NCI-H1417 treated with DMSO at 0.1 percent for 48 hours (cell line): ENCODE measurements around the gene DHX40.
"Not testable (repeated sequence)": the region's sequence is repeated elsewhere in the genome, so short reads cannot be mapped to it uniquely, and the experiment has no call there.

Source experiments
- DNase-seq: peaks from one replicate; lab custom pipeline; 2025; lab: John Stamatoyannopoulos, UW

Gene DHX40

GRCh38 chr17:59631276-59631675, 65.9 kb downstream of the DHX40 start:
- no peak for DNase-seq

GRCh38 chr17:59632398-59632797, 67.0 kb downstream of the DHX40 start:
- no peak for DNase-seq

GRCh38 chr17:59633658-59634359, 68.4 kb downstream of the DHX40 start:
- DNase-seq: no peak

- no peak for DNase-seq
These were observed 69.5 kb downstream of the DHX40 start for GRCh38 chr17:59634632-59635541.

- no peak for DNase-seq
These were observed 72.4 kb downstream of the DHX40 start for GRCh38 chr17:59637611-59638310.

DNA sequence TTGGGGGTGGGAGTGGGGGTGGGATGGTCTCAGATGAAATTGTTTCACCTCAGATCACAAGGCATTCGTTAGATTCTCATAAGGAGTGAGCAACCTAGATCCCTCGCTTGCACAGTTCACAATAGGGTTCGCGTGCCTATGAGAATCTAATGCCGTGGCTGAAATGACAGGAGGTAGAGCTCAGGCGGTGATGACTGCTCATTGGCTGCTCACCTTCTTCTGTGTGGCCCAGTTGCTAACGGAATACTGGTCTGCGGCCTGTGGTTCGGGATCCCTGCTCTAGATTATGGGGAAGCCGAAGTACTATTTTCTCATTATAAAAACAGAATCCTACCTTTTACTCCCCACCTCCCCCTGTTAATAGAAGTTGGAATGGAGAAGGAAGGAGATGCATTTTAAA, 73.1 kb downstream of the DHX40 start:
- no peak for DNase-seq

DNA sequence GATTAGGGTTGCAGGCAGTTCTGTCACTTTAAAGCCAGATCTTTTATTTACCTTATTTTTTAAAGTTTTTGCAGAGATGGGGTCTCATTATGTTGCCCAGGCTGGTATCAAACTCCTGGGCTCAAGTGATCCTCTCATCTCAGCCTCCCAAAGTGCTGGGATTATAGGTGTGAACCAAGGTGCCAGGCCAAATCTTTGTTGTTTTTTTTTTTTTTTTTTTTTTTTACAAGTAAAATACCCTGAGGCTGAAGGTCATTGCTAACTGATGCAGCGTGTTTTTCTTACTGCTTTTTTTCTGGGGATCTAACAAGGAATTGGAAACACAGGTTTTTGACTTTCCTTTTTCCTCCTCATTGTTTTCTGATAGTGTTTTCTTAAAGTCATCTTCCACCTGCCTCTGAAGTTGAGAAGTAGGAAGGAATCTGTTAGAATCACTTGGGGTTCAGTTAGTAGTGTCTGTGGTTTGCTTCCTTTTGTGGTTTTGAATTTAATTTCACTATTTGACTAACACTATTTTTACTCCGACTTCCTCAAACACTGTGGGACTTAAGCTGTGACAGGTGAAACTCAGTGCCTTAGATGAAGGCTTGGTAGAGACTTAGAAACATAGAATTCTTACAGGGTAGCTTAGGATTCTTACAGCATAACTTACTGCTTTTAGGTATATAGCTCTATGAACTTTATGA, 76.5 kb downstream of the DHX40 start:
- no peak for DNase-seq

GRCh38 chr17:59642565-59642964, 77.2 kb downstream of the DHX40 start:
- no peak for DNase-seq

DNA sequence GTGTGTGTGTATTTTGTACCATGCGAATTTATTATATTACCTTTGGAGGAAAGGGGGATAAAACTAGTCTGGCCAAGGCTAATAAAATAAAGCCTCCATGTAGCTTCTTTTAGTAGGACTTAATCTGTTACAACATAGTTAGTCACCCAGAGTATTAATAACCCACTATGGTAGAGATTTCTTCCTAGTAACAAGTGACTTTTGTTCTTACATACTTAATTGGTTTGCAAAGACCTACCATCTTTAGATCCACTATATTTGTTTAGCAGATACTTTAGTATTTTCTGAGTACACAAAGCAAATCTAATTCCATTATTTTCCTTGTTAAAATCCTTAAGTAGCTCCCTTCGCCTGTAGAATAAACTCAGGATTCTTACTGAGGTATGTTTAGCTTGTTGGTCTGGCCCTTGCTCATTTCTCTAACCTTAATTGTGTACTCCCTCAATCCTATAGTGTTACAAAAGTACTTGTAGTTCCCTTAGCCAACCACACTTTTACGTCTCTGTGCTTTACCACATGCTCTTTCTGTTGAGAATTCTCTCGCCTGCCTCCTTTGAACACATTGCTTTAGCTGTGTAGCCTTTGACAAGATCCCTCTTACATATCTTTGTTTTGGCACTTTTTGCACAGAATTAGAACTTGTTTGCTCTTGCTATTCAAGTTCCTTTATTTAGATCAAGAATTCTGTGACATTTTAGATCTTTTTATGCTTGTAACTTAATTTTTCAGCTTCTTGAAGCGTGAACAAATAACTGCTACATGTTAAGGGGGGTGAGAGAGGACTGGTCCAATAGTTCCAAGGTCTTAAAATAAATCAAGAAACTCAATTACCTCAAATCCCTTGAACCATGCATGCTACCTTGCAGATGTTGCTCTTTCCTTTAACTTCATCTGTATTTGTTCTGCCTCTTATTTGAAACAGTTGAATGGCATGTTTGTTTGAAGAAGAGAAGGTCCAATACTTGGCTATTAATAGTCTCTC, 78.0 kb downstream of the DHX40 start:
- no peak for DNase-seq

DNA sequence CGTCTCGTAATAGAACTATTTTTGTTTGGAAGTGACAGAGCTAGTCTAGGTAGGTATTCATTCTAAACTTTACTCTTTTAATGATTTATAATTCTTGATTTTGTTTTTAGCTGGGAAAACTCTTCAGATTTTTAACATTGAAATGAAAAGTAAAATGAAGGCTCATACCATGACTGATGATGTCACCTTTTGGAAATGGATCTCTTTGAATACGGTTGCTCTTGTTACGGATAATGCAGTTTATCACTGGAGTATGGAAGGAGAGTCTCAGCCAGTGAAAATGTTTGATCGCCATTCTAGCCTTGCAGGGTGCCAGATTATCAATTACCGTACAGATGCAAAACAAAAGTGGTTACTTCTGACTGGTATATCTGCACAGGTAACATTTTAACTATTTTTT, 81.9 kb downstream of the DHX40 start:
- no peak for DNase-seq

GRCh38 chr17:59649886-59650285, 84.5 kb downstream of the DHX40 start:
- DNase-seq: no peak

DNA sequence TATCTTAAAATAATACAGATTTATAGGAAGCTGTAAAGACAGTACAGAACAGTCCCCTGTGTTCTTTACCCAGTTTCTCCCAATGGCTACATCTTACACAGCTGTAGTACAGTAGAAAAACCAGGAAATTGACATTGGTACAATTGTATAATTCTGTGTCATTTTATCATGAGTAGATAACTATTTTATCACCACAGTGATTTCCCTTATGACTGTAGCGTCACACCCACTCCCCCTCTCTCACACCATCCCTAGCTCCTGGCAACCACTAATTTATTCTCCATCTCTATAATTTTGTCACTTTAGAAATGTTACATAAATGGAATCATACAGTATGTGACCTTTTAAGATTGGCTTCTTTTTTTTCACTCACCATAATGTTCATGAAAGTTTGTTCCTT, 85.2 kb downstream of the DHX40 start:
- DNase-seq: no peak

DNA sequence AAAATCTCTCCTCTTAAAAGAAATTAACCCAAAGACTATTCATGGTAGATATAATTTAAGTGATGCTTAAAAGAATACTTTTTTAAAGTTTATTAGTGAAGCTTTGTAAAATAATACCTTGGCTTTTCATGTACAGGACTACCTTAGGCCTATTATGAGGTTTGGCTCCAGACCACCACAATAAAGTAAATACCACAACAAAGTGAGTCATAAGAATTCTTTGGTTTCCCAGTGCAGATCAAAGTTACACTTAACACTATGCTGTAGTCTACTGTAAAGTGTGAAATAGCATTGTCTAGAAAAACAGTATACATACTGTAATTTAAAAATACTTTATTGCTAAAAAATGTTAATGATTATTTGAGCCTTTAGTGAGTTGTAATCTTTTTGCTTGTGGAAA, 85.9 kb downstream of the DHX40 start:
- DNase-seq: no peak

DNA sequence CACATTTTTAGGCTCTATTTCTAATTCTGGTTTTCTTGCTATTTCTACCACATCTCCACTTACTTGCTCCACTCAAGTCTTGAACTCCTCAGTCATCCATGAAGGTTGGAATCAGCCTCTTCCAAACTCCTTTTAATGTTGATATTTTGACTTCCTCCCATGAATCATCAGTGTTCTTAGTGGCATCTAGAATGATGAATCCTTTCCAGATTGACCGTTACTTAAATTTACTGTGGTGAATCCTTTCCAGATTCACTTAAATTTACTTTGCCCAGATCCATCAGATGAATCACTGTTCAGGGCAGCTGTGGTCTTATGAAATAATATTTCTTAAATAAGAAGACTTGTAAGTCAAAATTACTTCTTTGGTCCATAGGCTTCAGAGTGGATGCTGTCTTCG, 86.7 kb downstream of the DHX40 start:
- no peak for DNase-seq

GRCh38 chr17:59656624-59657023, 91.2 kb downstream of the DHX40 start:
- not testable (repeated sequence) for DNase-seq
